Left lung (tissue), 10 donors: Measurements from ENCODE around the gene TRPM4. TPM values are rescaled to one million over a fixed set of nuclear protein-coding genes. Genes with fewer than 3 reads are reported as not detected.
"Not testable (repeated sequence)": the region's sequence is repeated elsewhere in the genome, so short reads cannot be mapped to it uniquely, and the experiment has no call there.

ENCODE experiments used
- ATAC-seq: fragments of 200-7000 bp; cut with Tn5 transposase; one replicate; pipeline ENCODE4 v1.9.1; 2020; ENCODE audit warnings: moderate library complexity
- DNase-seq, 4 donors: peaks; one replicate each; pipeline ENCODE4 v3.0.0-alpha.2; 2013 to 2020
- H3K27ac ChIP-seq, 2 donors: fragments of 200-600 bp; sonication (generic) in 1 of 2; one replicate each; pipeline versions ENCODE4 v1.5.0 to v1.8.0; 2020 to 2021
- H3K27me3 ChIP-seq, 2 donors: fragments of 200-600 bp; sonication (generic) in 1 of 2; one replicate each; pipeline versions ENCODE4 v1.5.0 to v1.8.0; 2020 to 2021
- H3K36me3 ChIP-seq, 2 donors: fragments of 200-600 bp; sonication (generic) in 1 of 2; one replicate each; pipeline versions ENCODE4 v1.5.0 to v1.8.0; 2020 to 2021
- H3K4me1 ChIP-seq, 2 donors: fragments of 200-600 bp; one replicate each; pipeline ENCODE4 v1.8.0; 2021
- H3K4me3 ChIP-seq, 2 donors: fragments of 200-600 bp; sonication (generic) in 1 of 2; one replicate each; pipeline versions ENCODE4 v1.5.0 to v1.8.0; 2020 to 2021; ENCODE audit warnings: mild to moderate bottlenecking in 1 of 2
- H3K9me3 ChIP-seq, 2 donors: fragments of 200-600 bp; sonication (generic) in 1 of 2; one replicate each; pipeline versions ENCODE4 v1.5.0 to v1.8.0; 2020 to 2021
- intact Hi-C, 2 donors: fragments of 100-400 bp; cut with DNase I; formaldehyde crosslinking; loops; one replicate each; pipeline versions ENCODE4 v1.11.2 to v1.14.2; 2022
- polyA plus RNA-seq, 6 donors: library from polyadenylated mRNA; unstranded; fragments of 120-200 nt; gene quantifications; one replicate each; pipeline ENCODE4 v1.2.1, GENCODE V29; 2013; ENCODE audit not compliant: insufficient read length in 6 of 6
- total RNA-seq, 2 donors: library from RNA; stranded (reverse); fragmentation: NEBNext Ultra II Directional; extraction: Animal tissue kit (Norgen Biotek cat#: 25700); gene quantifications; one replicate each; pipeline ENCODE4 v1.2.1, GENCODE V29; 2021
- TF ChIP-seq, protein P1 (sequence below), 2 donors: fragments of 200-600 bp; sonication (generic) in 1 of 2; IDR thresholded peaks; one replicate each; pipeline versions ENCODE4 v1.5.0 to v1.8.0; 2021; ENCODE audit warnings: antibody characterized with exemption in 2 of 2
- donor health status: DM: no; HTN: yes; CAD: no.
- donor health status: DM: no; HTN: no; CAD: no.

Gene TRPM4
- total and polyA plus RNA-seq, 8 donors: 14.3 to 61.7 (median 29.7) TPM

GRCh38 chr19:49120868-49121267, 36.7 kb upstream of the TRPM4 start:
- H3K27ac ChIP-seq: no peak overlapping the region
- peaks cover 7 to 31% of the 10 kb centered on the region in 2 donors for H3K27me3 ChIP-seq
- TF ChIP-seq, protein P1, sequence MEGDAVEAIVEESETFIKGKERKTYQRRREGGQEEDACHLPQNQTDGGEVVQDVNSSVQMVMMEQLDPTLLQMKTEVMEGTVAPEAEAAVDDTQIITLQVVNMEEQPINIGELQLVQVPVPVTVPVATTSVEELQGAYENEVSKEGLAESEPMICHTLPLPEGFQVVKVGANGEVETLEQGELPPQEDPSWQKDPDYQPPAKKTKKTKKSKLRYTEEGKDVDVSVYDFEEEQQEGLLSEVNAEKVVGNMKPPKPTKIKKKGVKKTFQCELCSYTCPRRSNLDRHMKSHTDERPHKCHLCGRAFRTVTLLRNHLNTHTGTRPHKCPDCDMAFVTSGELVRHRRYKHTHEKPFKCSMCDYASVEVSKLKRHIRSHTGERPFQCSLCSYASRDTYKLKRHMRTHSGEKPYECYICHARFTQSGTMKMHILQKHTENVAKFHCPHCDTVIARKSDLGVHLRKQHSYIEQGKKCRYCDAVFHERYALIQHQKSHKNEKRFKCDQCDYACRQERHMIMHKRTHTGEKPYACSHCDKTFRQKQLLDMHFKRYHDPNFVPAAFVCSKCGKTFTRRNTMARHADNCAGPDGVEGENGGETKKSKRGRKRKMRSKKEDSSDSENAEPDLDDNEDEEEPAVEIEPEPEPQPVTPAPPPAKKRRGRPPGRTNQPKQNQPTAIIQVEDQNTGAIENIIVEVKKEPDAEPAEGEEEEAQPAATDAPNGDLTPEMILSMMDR (IDR thresholded peaks at IDR 0.05): no peak
- peaks cover 15 to 40% of the 10 kb centered on the region in 2 donors for H3K4me1 ChIP-seq
- no peaks in the 10 kb centered on the region for H3K36me3 ChIP-seq
- intact Hi-C loops: no loop called here
- ATAC-seq (no peak), DNase-seq (no peak)
- H3K4me3 ChIP-seq: no peak overlapping the region
- no peaks in the 10 kb centered on the region for H3K9me3 ChIP-seq

DNA sequence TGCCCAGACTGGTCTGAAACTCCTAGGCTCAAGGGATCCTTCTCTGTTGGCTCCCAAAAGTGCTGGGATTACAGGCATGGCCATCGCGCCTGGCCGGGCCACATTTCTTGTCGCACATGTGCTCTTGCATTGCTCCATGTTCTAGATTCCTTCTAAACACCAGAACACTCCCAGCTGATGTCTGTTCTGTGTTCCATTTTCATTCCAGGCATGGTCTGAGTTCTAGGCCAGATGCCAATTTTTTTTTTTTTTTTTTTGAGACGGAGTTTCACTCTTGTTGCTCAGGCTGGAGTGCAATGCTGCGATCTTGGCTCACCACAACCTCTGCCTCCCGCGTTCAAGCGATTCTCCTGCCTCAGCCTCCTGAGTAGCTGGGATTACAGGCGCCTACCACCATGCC, 35.8 kb upstream of the TRPM4 start:
- H3K27ac ChIP-seq, DNase-seq, H3K36me3 ChIP-seq, intact Hi-C loops, H3K9me3 ChIP-seq, ATAC-seq, H3K4me3 ChIP-seq: not testable (repeated sequence)
- Histone ChIP-seq H3K4me1 (peaks cover 15 to 32% of the 10 kb centered on the region in 2 donors), H3K27me3 (peaks cover 7 to 31% of the 10 kb centered on the region in 2 donors)

GRCh38 chr19:49123285-49123684, 34.3 kb upstream of the TRPM4 start:
- ATAC-seq, H3K9me3 ChIP-seq, H3K27ac ChIP-seq, H3K36me3 ChIP-seq, DNase-seq, H3K4me3 ChIP-seq, intact Hi-C loops: not testable (repeated sequence)
- Histone ChIP-seq H3K4me1 (peaks cover 10 to 25% of the 10 kb centered on the region in 2 donors), H3K27me3 (peaks cover 7 to 31% of the 10 kb centered on the region in 2 donors)

DNA sequence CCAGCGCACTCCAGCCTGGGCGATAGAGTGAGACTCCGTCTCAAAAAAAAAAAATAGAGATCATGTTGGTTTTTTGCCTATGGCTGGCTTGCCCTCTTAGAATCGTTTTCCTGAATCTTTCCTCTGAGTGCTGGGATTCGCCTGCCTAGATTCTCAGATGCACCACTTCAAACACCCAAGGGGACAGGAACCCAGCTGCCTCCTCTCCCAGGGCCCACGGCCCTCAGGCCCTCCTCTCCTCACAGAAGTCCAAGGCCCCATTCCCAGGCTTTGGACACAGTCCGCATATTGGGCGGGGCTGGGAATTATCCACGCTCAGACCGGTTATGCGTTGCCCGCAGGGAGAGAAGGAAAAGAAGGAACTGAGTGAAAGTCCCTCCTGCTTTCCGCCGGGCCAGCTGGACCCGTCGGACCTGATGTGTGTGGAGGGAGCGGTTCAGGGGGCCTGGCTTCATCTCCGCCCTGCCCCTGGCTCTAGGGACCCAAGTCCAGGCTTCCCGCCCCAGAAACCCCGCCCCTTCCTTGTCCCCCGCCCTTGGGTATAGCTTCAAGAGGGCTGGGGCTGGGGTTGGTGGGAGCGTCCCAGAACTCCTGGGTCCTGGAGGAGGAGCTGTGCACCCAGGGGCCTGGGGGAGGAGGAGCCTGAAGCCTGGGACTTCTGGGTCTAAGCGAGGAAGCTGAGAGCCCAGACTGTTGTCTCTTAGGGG, 32.4 kb upstream of the TRPM4 start:
- Histone ChIP-seq H3K27me3 (peaks cover 5 to 19% of the 10 kb centered on the region in 2 donors), H3K36me3 (no peaks in the 10 kb centered on the region), H3K9me3 (no peaks in the 10 kb centered on the region), H3K27ac (no peak overlapping the region), H3K4me1 (peaks cover under 1 to 16% of the 10 kb centered on the region in 2 donors), H3K4me3 (no peak overlapping the region)
- intact Hi-C loops: no loop called here
- DNase-seq (no peak), ATAC-seq (no peak)
- TF ChIP-seq, protein P1 (IDR thresholded peaks at IDR 0.05): no peak

- Histone ChIP-seq H3K27me3 (peaks cover 0 to 5% of the 10 kb centered on the region in 2 donors), H3K4me1 (peaks cover 0 to 13% of the 10 kb centered on the region in 2 donors), H3K36me3 (no peaks in the 10 kb centered on the region), H3K9me3 (no peaks in the 10 kb centered on the region), H3K27ac (no peak overlapping the region), H3K4me3 (no peak overlapping the region)
- DNase-seq: no peak
- intact Hi-C loops: no loop called here
- TF ChIP-seq, protein P1 (IDR thresholded peaks at IDR 0.05): no peak
- no peak for ATAC-seq
Observed at GRCh38 chr19:49126575-49126974, 31.0 kb upstream of the TRPM4 start.

- H3K27ac ChIP-seq, H3K9me3 ChIP-seq, DNase-seq, ATAC-seq, H3K27me3 ChIP-seq, intact Hi-C loops, H3K36me3 ChIP-seq: not testable (repeated sequence)
- Histone ChIP-seq H3K4me1 (peaks cover 0 to 13% of the 10 kb centered on the region in 2 donors), H3K4me3 (peak overlapping the region in 1 of 2 donors; percentile 32)
Observed at GRCh38 chr19:49127225-49127624, 30.4 kb upstream of the TRPM4 start.
